ENCODE data around the gene DDX59. TPM values are rescaled to one million over a fixed set of nuclear protein-coding genes. Genes with fewer than 3 reads are reported as not detected.

DDX59 gene
- total and polyA plus RNA-seq, 10 of the 15 experiments (the other 5 are each of a cell fraction or from before 2014, with no cell fraction given), result 17.3 to 42.1 (median 23.6) TPM

DNA sequence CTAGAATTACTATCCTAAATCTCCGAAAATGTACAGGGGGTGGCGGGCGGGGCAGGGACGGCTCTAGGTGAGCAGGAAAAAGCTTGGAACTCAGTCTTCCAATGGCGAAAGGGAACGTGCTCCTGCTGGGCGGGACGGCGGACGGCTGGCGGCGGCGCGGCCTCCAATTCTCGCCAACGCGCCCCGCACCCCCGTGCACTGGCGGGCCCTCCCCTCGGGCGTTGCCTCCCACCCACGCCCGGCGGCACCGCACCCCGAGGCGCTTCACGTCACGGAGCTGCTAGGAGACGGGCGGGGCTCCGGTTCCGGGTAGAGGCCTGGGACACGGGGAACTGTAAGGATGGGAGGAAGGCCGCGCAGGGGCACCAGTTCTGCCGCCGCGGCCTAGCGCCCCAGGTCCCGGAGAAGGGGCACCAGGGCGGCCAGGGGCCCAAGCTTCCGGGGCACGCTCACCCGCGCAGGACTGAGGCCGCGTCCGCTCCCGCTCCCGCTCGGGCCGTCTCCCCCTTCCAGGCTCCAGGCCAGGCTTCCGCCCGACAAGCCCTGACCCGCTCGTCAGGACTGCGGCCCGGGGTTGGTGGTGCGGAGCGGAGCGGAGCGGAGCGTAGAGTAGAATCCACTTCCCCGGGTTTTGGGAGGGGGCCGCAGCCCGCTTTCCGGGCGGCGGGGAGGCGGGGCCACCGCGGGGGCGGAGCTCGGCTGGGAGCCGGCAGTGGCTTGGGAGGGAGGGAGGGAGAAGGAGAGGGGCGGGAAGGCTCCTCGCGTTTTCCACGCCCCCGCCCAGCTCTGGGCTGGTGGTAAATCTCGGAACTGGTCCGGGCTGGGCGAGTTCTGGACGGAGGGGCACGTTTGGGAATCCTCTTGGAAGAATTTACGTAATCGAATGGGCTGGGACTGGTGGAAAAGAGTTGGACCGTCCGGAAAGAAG, at the start of gene DDX59 (continued):
- TF ChIP-seq CBX5 (IDR thresholded peaks at IDR 0.05; ENCODE audit: low read depth) (no peak; the same call in 1 of the 2 replicates), JUND (IDR thresholded peaks at IDR 0.05; ENCODE audit: low read depth, low read length) (peak; percentile 21; the same call in 1 of the 2 replicates), NR2C2 (IDR thresholded peaks at IDR 0.05; ENCODE audit: borderline replicate concordance, control insufficient read depth, insufficient read length, low read depth) (no peak), ZNF384 (IDR thresholded peaks at IDR 0.05; ENCODE audit: borderline replicate concordance, low read depth, low read length) (no peak), RELB (IDR thresholded peaks at IDR 0.05; ENCODE audit: low read depth) (peak; percentile 76), KAT2A (conservative IDR thresholded peaks at IDR 0.05; ENCODE audit: control insufficient read depth, low read depth, low read length) (no peak)

GRCh38 chr1:200714504-200715187, 44.9 kb upstream of the DDX59 start:
- no peaks in the 10 kb centered on the region for H3K36me3 ChIP-seq (ENCODE audit: control insufficient read depth in 2 of 2, insufficient read depth in 2 of 2, low read length in 1 of 2)
- 78% methylated on average over 2 of the region's 2 CpGs for WGBS (ENCODE audit: insufficient coverage, insufficient replicate concordance, low lambda C conversion rate, missing lambda C conversion rate)
- no peaks in the 10 kb centered on the region for H3K4me1 ChIP-seq (ENCODE audit: control insufficient read depth, insufficient read depth, low read length)
- ATAC-seq, result no peak
- ChIA-PET POLR2A (interaction anchor here (0.6 kb wide), 1 partner anchor 321 kb away, joined by 4 read pairs; no protein-coding TSS in a partner anchor), RAD21 (ENCODE audit: unreplicated experiment) (interaction anchor here (1.6 kb wide), 1 partner anchor 92 kb away, joined by 7 read pairs; no protein-coding TSS in a partner anchor), CTCF (interaction anchor here (0.7 kb wide), 2 partner anchors 15 to 124 kb away, joined by 3 read pairs; no protein-coding TSS in a partner anchor), SMC1A (ENCODE audit: uncharacterized antibody, unreplicated experiment) (interaction anchor here (0.6 to 1.8 kb wide), 3 partner anchors 15 to 103 kb away, joined by 3 to 7 read pairs (median 4); no protein-coding TSS in a partner anchor)
- no peak for FAIRE-seq
- H2AFZ ChIP-seq (ENCODE audit: control insufficient read depth, low read depth, low read length), result no peak overlapping the region
- H3K27ac ChIP-seq (ENCODE audit: control insufficient read depth, insufficient read depth), result no peak overlapping the region
- no peak overlapping the region for H3K4me3 ChIP-seq
- H3K27me3 ChIP-seq (replicated peaks in 1 of 2; ENCODE audit: control insufficient read depth in 2 of 2, insufficient read depth in 2 of 2, low read length in 1 of 2), result no peaks in the 10 kb centered on the region
- H3K79me2 ChIP-seq (ENCODE audit: control insufficient read depth, insufficient read depth, low read length), result no peaks in the 10 kb centered on the region
- BruUV-seq (replicated peaks), result no TSS peak
- H3K9ac ChIP-seq (ENCODE audit: control insufficient read depth, insufficient read depth, low read length), result no peak overlapping the region
- no peak overlapping the region for H3K4me2 ChIP-seq (ENCODE audit: control insufficient read depth, insufficient read depth)
- no peak for DNase-seq (ENCODE audit: low read depth, low spot score)
- intact Hi-C loops (cut with micrococcal nuclease; ENCODE audit: unreplicated experiment), result no loop called here
- no peaks in the 10 kb centered on the region for H4K20me1 ChIP-seq (ENCODE audit: control insufficient read depth, insufficient read depth)
- no peaks in the 10 kb centered on the region for H3K9me3 ChIP-seq (replicated peaks; ENCODE audit: control insufficient read depth, insufficient read depth, low read length)
- in situ Hi-C loops (cut with MboI), result loop anchor here (5.0 kb wide), 1 partner anchor 53 kb away; no protein-coding TSS in a partner anchor
- TF ChIP-seq IKZF1 (conservative IDR thresholded peaks at IDR 0.05) (no peak), DPF2 (IDR thresholded peaks at IDR 0.05) (no peak)

Data from GM12878 (cell line).